Liver (tissue), 9 donors: Measurements from ENCODE around the gene CHD3. TPM values are rescaled to one million over a fixed set of nuclear protein-coding genes. Genes with fewer than 3 reads are reported as not detected.

Experiments
- DNase-seq: peaks from one replicate; pipeline ENCODE4 v3.0.0-alpha.2; 2017; ENCODE audit warnings: low spot score
- H3K27ac ChIP-seq, 2 donors: one replicate each; pipeline ENCODE4 v1.7.0; 2013; ENCODE audit warnings: inconsistent platforms in 2 of 2, low read length in 2 of 2, control low read depth in 1 of 2, low read depth in 1 of 2, mild to moderate bottlenecking in 1 of 2
- H3K27me3 ChIP-seq, 4 donors: one replicate each; pipeline versions ENCODE4 v1.6.1 to v1.7.0; 2013; ENCODE audit warnings: low read length in 3 of 4, inconsistent platforms in 1 of 4, mild to moderate bottlenecking in 1 of 4, moderate library complexity in 1 of 4; ENCODE audit not compliant: control insufficient read depth in 4 of 4, insufficient read depth in 4 of 4
- H3K36me3 ChIP-seq, 4 donors: one replicate each; pipeline versions ENCODE4 v1.6.1 to v1.7.0; 2013; ENCODE audit warnings: low read length in 3 of 4, mild to moderate bottlenecking in 3 of 4, low read depth in 1 of 4, moderate library complexity in 1 of 4; ENCODE audit not compliant: control insufficient read depth in 4 of 4, insufficient read depth in 3 of 4
- H3K4me1 ChIP-seq, 4 donors: one replicate each; pipeline versions ENCODE4 v1.6.1 to v1.7.0; 2013; ENCODE audit warnings: low read length in 3 of 4, mild to moderate bottlenecking in 3 of 4, moderate library complexity in 1 of 4; ENCODE audit not compliant: control insufficient read depth in 4 of 4, insufficient read depth in 4 of 4
- H3K4me3 ChIP-seq, 3 donors: one replicate each; pipeline versions ENCODE4 v1.6.1 to v1.7.0; 2013; ENCODE audit warnings: low read length in 3 of 3, control low read depth in 1 of 3, low read depth in 1 of 3, mild to moderate bottlenecking in 1 of 3
- H3K9ac ChIP-seq, 2 donors: one replicate each; pipeline ENCODE4 v1.7.0; 2013; ENCODE audit warnings: low read length in 2 of 2, mild to moderate bottlenecking in 2 of 2, moderate library complexity in 2 of 2, control low read depth in 1 of 2, low read depth in 1 of 2
- H3K9me3 ChIP-seq, 4 donors: one replicate each; pipeline versions ENCODE4 v1.6.1 to v1.7.0; 2013; ENCODE audit warnings: low read length in 3 of 4; ENCODE audit not compliant: control insufficient read depth in 4 of 4
- ATF3 ChIP-seq: IDR thresholded peaks from 2 replicates; pipeline ENCODE4 v1.6.1; 2016; ENCODE audit warnings: antibody characterized with exemption
- CTCF ChIP-seq: fragments of 150-350 bp; IDR thresholded peaks from 2 replicates; pipeline ENCODE4 v1.5.1; 2017; ENCODE audit warnings: improper control_type of control experiment, low read depth, low read length; ENCODE audit not compliant: missing input control
- EGR1 ChIP-seq, 2 donors: IDR thresholded peaks; 2 replicates each; pipeline ENCODE4 v1.6.1; 2016 to 2018; ENCODE audit warnings: antibody characterized with exemption in 2 of 2, low read depth in 2 of 2
- FOXA1 ChIP-seq: IDR thresholded peaks from 2 replicates; pipeline ENCODE4 v1.6.1; 2016; ENCODE audit warnings: antibody characterized with exemption
- FOXA2 ChIP-seq: IDR thresholded peaks from 2 replicates; pipeline ENCODE4 v1.6.1; 2016; ENCODE audit warnings: antibody characterized with exemption
- GABPA ChIP-seq, 2 donors: IDR thresholded peaks in 1 of 2; conservative IDR thresholded peaks in 1 of 2; 2 replicates each; pipeline ENCODE4 v1.6.1; 2016; ENCODE audit warnings: antibody characterized with exemption in 2 of 2, mild to moderate bottlenecking in 1 of 2, moderate library complexity in 1 of 2
- HNF4A ChIP-seq, 2 donors: conservative IDR thresholded peaks; 2 replicates each; pipeline ENCODE4 v1.6.1; 2016; ENCODE audit warnings: antibody characterized with exemption in 2 of 2, mild to moderate bottlenecking in 2 of 2
- HNF4G ChIP-seq: IDR thresholded peaks from 2 replicates; pipeline ENCODE4 v1.6.1; 2016; ENCODE audit warnings: antibody characterized with exemption
- JUND ChIP-seq, 2 donors: IDR thresholded peaks; 2 replicates each; pipeline ENCODE4 v1.6.1; 2016; ENCODE audit warnings: antibody characterized with exemption in 2 of 2
- MAX ChIP-seq: IDR thresholded peaks from 2 replicates; pipeline ENCODE4 v1.6.1; 2016; ENCODE audit warnings: antibody characterized with exemption
- NR2F2 ChIP-seq: IDR thresholded peaks from 2 replicates; pipeline ENCODE4 v1.6.1; 2016; ENCODE audit warnings: antibody characterized with exemption
- RAD21 ChIP-seq, 2 donors: IDR thresholded peaks; 2 replicates each; pipeline ENCODE4 v1.6.1; 2016; ENCODE audit warnings: antibody characterized with exemption in 2 of 2, mild to moderate bottlenecking in 2 of 2
- REST ChIP-seq: IDR thresholded peaks from 2 replicates; pipeline ENCODE4 v1.6.1; 2016; ENCODE audit warnings: antibody characterized with exemption, mild to moderate bottlenecking
- RXRA ChIP-seq, 2 donors: IDR thresholded peaks; 2 replicates each; pipeline ENCODE4 v1.6.1; 2017 to 2018; ENCODE audit warnings: antibody characterized with exemption in 2 of 2, mild to moderate bottlenecking in 1 of 2
- SP1 ChIP-seq: IDR thresholded peaks from 2 replicates; pipeline ENCODE4 v1.6.1; 2018; ENCODE audit warnings: antibody characterized with exemption, mild to moderate bottlenecking
- TAF1 ChIP-seq: conservative IDR thresholded peaks from 2 replicates; pipeline ENCODE4 v1.6.1; 2016; ENCODE audit warnings: antibody characterized with exemption, mild to moderate bottlenecking
- YY1 ChIP-seq: IDR thresholded peaks from 2 replicates; pipeline ENCODE4 v1.6.1; 2016; ENCODE audit warnings: antibody characterized with exemption, mild to moderate bottlenecking
- ZBTB33 ChIP-seq: IDR thresholded peaks from 2 replicates; pipeline ENCODE4 v1.6.1; 2016; ENCODE audit warnings: antibody characterized with exemption
- WGBS: extraction: QIAGEN DNeasy Blood & Tissue Kit; methylation state at CpG from one replicate; pipeline ENCODE4 v1.1.7; 2013; 5-methylcytosine and 5-hydroxymethylcytosine counted together
- polyA plus RNA-seq, 2 donors: library from polyadenylated mRNA; stranded (reverse) in 1 of 2; unstranded in 1 of 2; fragments of 200-250 nt in 1 of 2; fragments of >200 nt in 1 of 2; fragmentation: Nextera tagmentation in 1 of 2; extraction: Ambion mirVana in 1 of 2; gene quantifications; one replicate each; pipeline versions ENCODE4 v1.2.1 to v1.2.3, GENCODE V29; 2013 to 2015
- total RNA-seq, 2 donors: library from RNA; depleted of rRNA; stranded (reverse); fragments of >200 nt; gene quantifications; one replicate each; pipeline ENCODE4 v1.2.3, GENCODE V29; 2014
- donor health status: healthy.
- donor health status: healthy.
- donor health status: healthy.
- donor health status: healthy.
- donor health status: healthy.

CHD3 gene
- total and polyA plus RNA-seq, 4 donors, result 1.9 to 14.4 (median 7.2) TPM

- H3K4me1 ChIP-seq, result peaks cover 5 to 45% (median 34%) of the 10 kb centered on the region in 4 donors
- peak within 1 kb of the TSS; percentile 66 to 95 (median 93) for H3K4me3 ChIP-seq
- TF ChIP-seq EGR1 (IDR thresholded peaks at IDR 0.05; ENCODE audit: low read depth in 2 of 2), result peak in 1 of 2 donors; percentile 12
- no peak for TF ChIP-seq CTCF
- TF ChIP-seq NR2F2, result peak; percentile 38
- peak in 1 of 2 donors; percentile 62 for TF ChIP-seq GABPA (IDR thresholded peaks at IDR 0.05 in 1 of 2, conservative IDR thresholded peaks at IDR 0.05 in 1 of 2)
- peak; percentile 99 for TF ChIP-seq ZBTB33
- peak; percentile 10 for TF ChIP-seq FOXA2
- peak in 1 of 2 donors; percentile 36 for TF ChIP-seq RAD21 (IDR thresholded peaks at IDR 0.05)
- TF ChIP-seq JUND (IDR thresholded peaks at IDR 0.05), result peak; percentile 33 to 47
- peak; percentile 14 to 39 for TF ChIP-seq RXRA (IDR thresholded peaks at IDR 0.05)
- TF ChIP-seq SP1, result peak; percentile 69
- TF ChIP-seq TAF1, result peak; percentile 6
- TF ChIP-seq REST, result peak; percentile 41
- peak; percentile 28 for TF ChIP-seq YY1
- TF ChIP-seq ATF3, result no peak
- no peak for TF ChIP-seq FOXA1
- TF ChIP-seq MAX, result peak; percentile 96
- no peak for TF ChIP-seq HNF4G
- peak in 1 of 2 donors; percentile 10 for TF ChIP-seq HNF4A (conservative IDR thresholded peaks at IDR 0.05)
- no peaks in the 10 kb centered on the region for H3K27me3 ChIP-seq
- H3K36me3 ChIP-seq, result peaks cover 2 to 3% (median 3%) of the 10 kb centered on the region in 4 donors
- no peaks in the 10 kb centered on the region for H3K9me3 ChIP-seq
- WGBS, result 1% methylated on average over 48 of the region's 48 CpGs
- peak within 1 kb of the TSS; percentile 79 to 81 for H3K9ac ChIP-seq
- peak within 1 kb of the TSS; percentile 86 to 97 for H3K27ac ChIP-seq
- DNase-seq, result peak; percentile 94
Observed at GRCh38 chr17:7857713-7858521, 30.7 kb upstream of the CHD3 start, which contains the start of gene CYB5D1. Gene CYB5D1, plus strand, starts transcription at chr17:7858003. Its CDS starts 132 bp downstream, at chr17:7858135.
